Measurements from ENCODE around the gene COX11. TPM values are rescaled to one million over a fixed set of nuclear protein-coding genes. Genes with fewer than 3 reads are reported as not detected.

COX11 gene
- total and polyA plus RNA-seq, 2 of the 13 experiments (the other 11 are each of a cell fraction or from before 2014, with no cell fraction given): 103 to 203 TPM

DNA sequence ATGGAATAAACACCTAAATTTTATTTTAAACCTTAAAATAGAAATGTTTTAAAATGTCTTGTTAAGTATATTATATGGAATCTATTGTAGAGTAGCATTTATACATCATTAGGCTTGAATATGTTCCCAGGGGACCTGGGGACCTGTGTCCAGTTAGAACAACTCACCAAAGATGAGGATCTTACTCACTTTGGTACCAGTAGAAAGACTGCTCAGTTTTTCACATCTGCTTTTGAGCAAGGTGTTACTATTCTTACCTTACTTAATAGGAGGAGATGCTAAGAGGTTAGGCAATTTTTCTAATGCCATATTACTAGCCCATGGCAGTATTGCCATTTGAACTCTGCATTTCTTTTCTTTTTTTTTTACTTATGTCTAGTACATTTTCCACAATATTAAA, 14.8 kb upstream of the COX11 start:
- no peak for DNase-seq (ENCODE audit: low spot score)
- Histone ChIP-seq H3K4me1 (ENCODE audit: insufficient read depth, low read length) (peaks cover 12% of the 10 kb centered on the region; the same call in 1 of the 2 replicates), H3K27me3 (ENCODE audit: control insufficient read depth in 1 of 2, insufficient read depth in 2 of 2, low read length in 2 of 2) (no peaks in the 10 kb centered on the region), H3K4me2 (ENCODE audit: low read depth, low read length) (no peak overlapping the region), H3K4me3 (replicated peaks in 1 of 3; ENCODE audit: insufficient read depth in 1 of 3, low read depth in 2 of 3, low read length in 3 of 3) (no peak overlapping the region), H4K20me1 (ENCODE audit: insufficient read depth, low read length) (no peaks in the 10 kb centered on the region), H3K36me3 (replicated peaks in 1 of 2; ENCODE audit: control insufficient read depth in 1 of 2, insufficient read depth in 2 of 2, low read length in 2 of 2) (peaks cover 2 to 10% of the 10 kb centered on the region in 2 experiments; a peak in 4 of 5 replicates), H3K9me3 (ENCODE audit: low read length) (peaks cover 7% of the 10 kb centered on the region), H3K27ac (ENCODE audit: extremely low read length, insufficient read depth, low read length) (no peak overlapping the region), H3K79me2 (ENCODE audit: insufficient read depth, low read length) (peaks cover 57% of the 10 kb centered on the region), H2AFZ (ENCODE audit: low read length) (no peak overlapping the region), H3K9ac (ENCODE audit: insufficient read depth, low read depth, low read length) (no peak overlapping the region)
- ChIA-PET POLR2A (no interaction called here), CTCF (ENCODE audit: low intra/inter-chr PET ratio, low total read pairs) (no interaction called here)
- no peak for FAIRE-seq
- TF ChIP-seq HMG20B (CRISPR knock-in tag; conservative IDR thresholded peaks at IDR 0.05) (no peak), ZNF780A (CRISPR knock-in tag; IDR thresholded peaks at IDR 0.05) (no peak), ZNF839 (CRISPR knock-in tag; IDR thresholded peaks at IDR 0.05; ENCODE audit: borderline replicate concordance) (no peak), NFRKB (IDR thresholded peaks at IDR 0.05) (no peak), EZH2 (conservative IDR thresholded peaks at IDR 0.05; ENCODE audit: low read depth, low read length) (no peak), PRMT3 (CRISPR knock-in tag; IDR thresholded peaks at IDR 0.05; ENCODE audit: borderline replicate concordance, low read depth) (no peak), PLSCR1 (CRISPR knock-in tag; IDR thresholded peaks at IDR 0.05; ENCODE audit: borderline replicate concordance) (no peak), ZBTB7B (CRISPR knock-in tag; IDR thresholded peaks at IDR 0.05) (no peak), ZBTB10 (CRISPR knock-in tag; IDR thresholded peaks at IDR 0.05; ENCODE audit: borderline replicate concordance) (no peak), CERS6 (CRISPR knock-in tag; IDR thresholded peaks at IDR 0.05) (no peak), ZNF589 (CRISPR knock-in tag; conservative IDR thresholded peaks at IDR 0.05) (no peak), ZNF33A (CRISPR knock-in tag; IDR thresholded peaks at IDR 0.05; ENCODE audit: borderline replicate concordance) (no peak), MAZ (IDR thresholded peaks at IDR 0.05; ENCODE audit: borderline replicate concordance, low read depth, low read length) (no peak), MAZ (CRISPR knock-in tag; IDR thresholded peaks at IDR 0.05; ENCODE audit: low read depth) (no peak), ZSCAN30 (CRISPR knock-in tag; IDR thresholded peaks at IDR 0.05) (no peak), POGZ (CRISPR knock-in tag; IDR thresholded peaks at IDR 0.05) (no peak), MXD1 (CRISPR knock-in tag; IDR thresholded peaks at IDR 0.05) (no peak)
- TF ChIP-seq, protein P1, sequence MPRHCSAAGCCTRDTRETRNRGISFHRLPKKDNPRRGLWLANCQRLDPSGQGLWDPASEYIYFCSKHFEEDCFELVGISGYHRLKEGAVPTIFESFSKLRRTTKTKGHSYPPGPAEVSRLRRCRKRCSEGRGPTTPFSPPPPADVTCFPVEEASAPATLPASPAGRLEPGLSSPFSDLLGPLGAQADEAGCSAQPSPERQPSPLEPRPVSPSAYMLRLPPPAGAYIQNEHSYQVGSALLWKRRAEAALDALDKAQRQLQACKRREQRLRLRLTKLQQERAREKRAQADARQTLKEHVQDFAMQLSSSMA (CRISPR knock-in tag; IDR thresholded peaks at IDR 0.05): no peak
- in situ Hi-C loops (cut with HindIII; ENCODE audit: extremely low pct_ligation_motif_present, low pct_unique_long_range_greater_than_20kb): no loop called here
- BruUV-seq (replicated peaks): no TSS peak
- intact Hi-C loops (cut with micrococcal nuclease; ENCODE audit: unreplicated experiment): no loop called here
- no peak for ATAC-seq
